DMS79 (cell line): ENCODE results near the gene PCNX4.
A peak's percentile ranks its signal among the peaks of the same experiment; 100 is the strongest.

Experiments used
- DNase-seq: peaks from one replicate; lab custom pipeline; 2025; lab: John Stamatoyannopoulos, UW

PCNX4 gene

DNA sequence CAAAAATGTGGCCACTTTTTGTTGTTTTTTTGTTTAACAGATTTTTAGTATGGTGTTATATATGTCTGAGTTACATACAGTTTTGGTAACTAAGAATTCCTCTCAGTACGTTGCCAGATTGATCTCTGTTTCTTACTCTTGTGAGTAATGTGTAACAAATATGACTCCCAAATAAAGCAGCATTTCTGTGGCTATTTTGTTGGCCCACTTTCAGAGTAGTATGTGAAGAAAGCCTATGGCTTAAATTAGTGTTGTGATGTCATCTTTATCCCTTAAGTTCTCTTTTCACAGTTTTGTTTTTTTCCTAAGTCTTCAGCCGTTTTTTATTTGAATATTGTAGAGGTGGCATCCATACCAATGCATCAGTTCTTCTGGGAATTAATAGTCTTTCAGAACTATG is 10.7 kb downstream of the PCNX4 start:
- DNase-seq: no peak

DNA sequence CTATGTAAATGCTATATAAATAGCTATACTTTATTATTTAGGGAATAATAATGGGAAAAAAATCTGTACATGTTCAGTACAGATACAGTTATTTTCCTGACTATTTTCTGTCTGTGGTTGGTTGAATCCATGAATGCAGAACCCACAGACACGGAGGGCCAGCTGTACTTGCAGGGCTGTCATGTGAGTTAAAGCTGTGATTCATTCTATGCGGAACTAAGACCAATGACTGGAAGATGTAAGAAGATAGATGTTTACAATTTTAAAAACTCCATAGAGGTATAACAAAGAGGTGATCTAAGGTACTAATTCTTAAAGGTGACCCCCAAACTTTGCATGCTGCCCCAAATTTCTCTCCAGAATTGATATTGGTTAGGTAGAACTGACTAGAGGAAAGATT is 14.6 kb downstream of the PCNX4 start:
- DNase-seq: no peak

DNA sequence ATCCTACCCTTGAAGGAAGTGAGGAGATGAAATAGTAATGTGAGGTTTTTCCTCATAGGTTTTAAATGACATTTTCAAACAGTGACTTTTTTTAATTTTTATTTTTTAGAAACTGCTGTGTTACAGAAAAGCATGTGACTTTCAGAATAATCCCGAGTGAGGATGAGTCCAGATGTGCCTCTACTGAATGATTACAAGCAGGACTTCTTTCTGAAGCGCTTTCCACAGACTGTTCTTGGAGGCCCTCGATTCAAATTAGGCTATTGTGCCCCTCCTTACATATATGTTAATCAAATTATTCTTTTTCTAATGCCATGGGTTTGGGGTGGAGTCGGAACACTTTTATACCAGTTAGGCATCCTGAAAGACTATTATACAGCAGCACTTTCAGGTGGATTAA is 15.8 kb downstream of the PCNX4 start:
- DNase-seq: no peak

DNA sequence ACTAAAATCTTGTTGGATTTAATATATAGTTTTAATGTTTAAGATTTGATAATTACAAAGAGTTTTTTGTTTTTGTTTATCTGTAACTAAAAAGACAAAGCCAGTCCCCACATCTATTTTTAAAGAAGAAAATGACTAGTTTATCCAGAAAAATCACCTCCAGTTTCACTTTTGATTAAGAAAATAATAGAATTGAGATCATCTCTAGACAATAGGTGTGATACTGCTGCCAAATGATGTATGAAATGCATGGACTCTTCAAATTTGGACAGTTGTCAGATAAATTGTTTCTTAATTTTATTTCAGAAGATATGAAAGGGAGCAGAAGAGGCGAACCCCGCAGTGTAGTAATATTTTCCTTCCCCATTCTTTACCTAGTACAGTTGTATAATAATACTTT is 20.0 kb downstream of the PCNX4 start:
- DNase-seq: no peak

DNA sequence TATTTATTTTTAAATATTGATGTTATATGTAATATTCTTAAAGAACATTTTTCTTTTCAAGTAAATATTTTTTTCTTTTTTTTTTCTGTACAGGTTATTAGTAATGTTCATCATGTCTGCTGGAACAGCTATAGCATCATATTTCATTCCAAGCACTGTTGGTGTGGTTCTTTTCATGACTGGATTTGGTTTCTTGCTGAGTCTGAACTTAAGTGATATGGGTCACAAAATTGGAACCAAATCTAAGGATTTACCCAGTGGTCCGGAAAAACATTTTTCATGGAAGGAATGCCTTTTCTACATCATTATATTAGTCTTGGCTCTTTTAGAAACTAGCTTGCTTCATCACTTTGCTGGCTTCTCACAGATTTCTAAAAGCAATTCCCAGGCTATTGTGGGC is 23.2 kb downstream of the PCNX4 start:
- DNase-seq: no peak

DNA sequence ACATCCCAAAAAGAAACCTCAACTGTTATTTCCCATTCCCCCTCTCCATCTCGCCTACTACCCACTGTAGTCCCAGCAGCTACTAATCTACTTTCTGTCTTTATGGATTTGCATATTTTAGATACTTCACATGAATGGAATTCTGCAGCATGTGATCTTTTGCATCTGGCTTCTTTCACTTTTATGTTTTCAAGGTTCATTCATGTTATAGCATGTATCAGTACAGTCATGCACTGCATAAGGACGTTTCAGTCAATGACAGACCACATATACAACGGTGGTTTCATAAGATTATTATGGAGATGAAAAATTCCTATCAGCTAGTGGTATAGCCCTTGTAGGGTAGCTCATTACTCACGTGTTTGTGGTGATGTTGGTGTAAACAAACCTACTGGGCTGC is 24.5 kb downstream of the PCNX4 start:
- DNase-seq: no peak

DNA sequence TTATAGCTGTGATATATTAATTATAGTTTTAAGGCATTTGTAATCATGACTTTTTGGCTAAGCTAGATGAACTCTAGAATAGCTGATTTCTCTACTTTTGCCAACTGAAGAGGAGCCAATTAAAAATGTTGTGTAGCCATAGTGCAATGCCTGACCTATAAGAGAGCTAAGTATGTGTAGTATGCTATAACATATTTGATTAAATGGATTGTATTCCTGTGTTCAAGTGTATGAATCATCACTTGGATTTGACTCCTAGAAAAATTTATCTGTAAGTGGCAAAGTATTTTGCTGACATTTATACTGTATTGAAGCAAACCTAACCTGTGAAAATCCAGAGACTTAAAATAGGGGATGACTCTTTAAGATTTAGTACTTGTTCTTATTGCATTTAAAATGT is 34.2 kb downstream of the PCNX4 start:
- DNase-seq: no peak

DNA sequence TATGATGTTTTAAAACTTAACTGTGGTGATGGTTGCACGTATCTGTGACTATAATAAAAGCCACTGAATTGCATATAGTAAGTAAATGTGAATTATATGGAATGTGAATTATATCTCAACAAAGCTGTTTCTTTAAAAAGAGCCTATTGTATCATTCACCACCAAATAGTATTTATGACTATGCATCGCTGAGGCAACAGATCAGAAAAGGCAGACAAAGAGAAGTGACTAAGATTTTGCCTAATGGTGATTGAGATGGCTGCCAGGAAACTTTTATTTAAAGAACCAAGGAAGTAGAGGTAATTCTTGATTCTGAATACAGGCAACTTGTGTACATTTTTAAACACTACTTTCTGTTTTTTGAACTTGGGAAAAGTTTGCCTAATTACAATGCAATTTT is 41.8 kb downstream of the PCNX4 start:
- DNase-seq: no peak

DNA sequence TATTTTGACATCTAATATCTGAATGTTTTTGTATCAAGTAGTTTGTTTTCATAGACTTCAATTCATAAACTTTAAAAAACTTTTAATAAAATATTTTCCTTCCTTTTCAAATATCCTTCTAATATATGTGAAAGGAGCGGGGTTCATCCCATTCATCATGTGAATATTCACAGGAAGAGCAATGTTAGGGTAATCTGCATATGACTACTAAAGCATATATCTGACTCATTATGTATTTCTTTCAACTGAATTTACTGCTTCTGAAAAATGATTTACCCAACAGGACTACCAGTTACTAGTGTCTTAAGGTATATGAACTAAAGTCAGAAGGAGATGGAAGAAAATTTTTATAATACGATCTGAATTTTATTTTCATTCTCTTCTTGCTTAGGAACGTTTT is 43.0 kb downstream of the PCNX4 start:
- no peak for DNase-seq

DNA sequence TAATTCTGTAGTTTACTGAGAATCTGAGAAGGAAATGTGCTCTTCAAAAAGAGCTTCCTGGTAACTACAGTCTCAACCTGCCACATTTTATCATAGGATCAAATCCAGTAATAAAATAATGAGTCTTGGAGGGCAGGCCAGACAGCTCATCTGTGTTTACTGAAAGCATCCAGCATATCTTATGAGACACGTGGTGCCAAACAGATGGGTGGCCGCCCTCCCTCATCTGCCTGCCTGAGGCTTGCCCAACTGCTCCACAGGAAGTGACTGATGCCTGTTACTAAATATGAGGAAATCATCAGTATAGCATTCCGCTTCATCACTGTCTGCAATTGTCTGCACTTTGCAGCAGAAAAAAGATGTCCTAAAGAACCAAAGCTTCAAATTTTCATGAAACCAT is 60.0 kb downstream of the PCNX4 start:
- no peak for DNase-seq

DNA sequence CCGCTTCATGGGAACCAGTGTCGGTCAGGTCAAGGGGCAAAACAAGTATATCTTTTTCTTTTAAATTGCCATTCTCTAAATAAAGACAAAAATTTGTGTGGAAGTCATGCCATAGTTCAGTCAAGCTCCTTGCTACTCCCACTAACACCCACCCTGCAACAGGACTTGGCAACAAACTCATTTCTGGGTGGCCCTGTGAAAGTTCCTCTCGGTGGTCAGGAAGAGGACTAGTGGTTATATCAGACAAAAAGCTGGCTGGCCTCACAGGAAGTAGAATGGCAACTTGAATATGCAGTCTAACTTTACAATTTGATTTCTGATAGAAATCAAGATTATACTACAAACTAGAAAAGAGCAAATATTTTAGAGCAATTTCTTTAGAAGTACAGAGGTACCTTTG is 62.3 kb downstream of the PCNX4 start:
- no peak for DNase-seq

DNA sequence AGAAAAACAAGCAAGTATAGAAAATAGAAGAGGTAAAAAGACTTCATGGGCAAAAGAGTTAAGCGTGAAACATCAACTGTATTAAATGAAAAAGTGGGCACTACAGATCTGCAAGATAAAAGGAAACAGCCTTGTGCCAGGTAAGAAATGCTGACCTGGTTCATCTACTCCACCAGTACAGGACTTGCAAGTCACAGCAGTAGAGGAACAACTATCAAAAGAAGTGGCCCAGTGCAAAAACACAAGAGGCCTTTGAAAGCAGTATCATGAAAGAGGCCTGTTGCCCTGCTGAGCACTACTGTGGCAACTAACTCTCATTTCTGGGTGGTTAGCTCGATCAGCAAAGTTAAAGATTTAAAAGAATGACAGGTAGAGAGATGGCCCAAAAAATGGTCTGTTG is 62.9 kb downstream of the PCNX4 start:
- no peak for DNase-seq

DNA sequence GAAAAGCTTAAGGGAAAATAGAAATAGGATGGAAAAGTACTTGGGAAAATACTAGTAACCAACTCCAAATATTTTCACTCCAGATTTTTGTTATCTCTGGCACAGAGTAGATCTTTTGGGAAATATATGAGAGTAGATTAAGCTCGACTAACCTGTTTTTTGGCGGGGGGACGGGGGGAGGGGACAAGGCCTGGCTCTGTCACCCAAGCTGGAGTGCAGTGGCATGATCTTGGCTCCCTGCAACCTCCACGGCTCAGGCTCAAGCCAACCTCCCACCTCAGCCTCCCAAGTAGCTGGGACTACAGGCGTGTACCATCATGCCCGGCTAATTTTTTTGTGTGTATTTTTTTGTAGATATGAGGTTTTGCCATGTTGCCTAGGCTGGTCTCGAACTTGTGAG is 68.7 kb downstream of the PCNX4 start:
- no peak for DNase-seq

DNA sequence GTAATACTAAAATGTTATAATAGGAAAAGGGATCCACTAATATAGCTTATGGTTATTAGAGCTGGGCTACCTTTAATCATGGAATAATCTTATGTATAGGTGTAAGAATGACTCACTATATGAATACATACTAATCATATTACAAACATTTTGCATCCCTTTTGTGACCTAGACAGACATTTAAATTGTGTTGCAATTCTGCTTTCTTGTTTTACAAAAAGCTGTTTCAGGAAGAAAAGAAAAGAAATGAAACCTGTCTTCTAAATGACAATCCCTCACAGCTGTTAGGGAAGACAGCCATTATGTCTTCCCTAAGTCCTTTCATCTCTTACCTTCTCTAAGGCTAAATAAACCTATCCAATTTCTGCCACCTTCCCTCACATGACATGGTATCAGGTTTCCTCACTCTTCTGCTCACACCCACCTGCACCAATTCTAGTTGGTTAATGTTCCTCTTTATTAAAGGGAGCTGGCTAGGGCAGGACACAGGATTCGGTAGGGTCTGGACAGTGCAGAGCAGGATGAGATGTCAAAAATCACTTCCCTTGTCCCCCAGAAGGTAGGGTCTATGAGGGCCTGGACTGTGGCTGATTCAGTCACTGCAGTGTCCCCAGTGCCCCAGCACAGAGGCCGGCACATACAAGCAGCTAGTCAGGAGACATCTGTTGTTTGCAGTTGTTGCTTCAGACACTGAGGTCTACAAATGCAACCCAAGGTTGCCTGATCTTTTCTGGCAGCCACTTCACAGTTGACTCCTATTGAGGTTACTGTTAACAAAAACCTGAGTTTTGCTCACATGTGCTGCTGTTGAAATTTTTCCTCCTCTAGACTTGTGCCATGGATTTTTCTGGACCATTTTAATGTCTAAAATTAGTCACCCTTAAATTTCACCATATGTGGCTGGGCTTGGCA is 69.7 kb downstream of the PCNX4 start:
- no peak for DNase-seq

DNA sequence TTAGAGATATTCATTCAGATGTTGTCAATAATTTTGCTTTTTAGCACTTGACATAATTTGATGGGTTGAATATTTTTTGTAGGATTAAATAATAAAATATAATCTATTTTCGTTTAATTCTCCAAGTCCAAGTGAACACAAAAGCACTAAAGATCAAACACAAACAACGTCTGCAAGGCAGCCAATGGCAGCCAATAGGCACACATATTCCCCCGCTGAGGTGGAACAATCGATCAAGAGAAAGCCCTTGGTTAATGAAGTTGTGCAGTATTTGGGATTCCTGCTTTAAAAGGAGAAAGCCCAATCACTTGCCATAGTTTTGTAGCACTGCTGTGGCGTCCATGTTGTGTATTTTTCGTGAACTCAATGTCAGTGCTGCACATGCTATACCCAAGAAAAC is 72.0 kb downstream of the PCNX4 start:
- no peak for DNase-seq

DNA sequence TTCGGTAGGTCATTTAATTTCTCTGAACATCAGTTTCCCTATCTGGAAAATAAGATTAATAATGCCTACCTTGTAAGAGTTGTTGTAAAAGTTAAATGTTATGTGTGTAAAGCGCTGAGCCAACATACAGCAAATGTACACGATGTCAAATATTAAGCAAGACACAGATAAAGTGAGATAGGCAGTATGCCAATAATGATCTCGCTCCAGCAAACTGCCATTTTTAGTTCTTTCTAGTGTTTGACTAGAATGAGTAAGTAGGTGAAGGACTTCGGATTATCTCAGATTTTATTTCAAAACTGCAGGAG is 72.6 kb downstream of the PCNX4 start:
- no peak for DNase-seq

DNA sequence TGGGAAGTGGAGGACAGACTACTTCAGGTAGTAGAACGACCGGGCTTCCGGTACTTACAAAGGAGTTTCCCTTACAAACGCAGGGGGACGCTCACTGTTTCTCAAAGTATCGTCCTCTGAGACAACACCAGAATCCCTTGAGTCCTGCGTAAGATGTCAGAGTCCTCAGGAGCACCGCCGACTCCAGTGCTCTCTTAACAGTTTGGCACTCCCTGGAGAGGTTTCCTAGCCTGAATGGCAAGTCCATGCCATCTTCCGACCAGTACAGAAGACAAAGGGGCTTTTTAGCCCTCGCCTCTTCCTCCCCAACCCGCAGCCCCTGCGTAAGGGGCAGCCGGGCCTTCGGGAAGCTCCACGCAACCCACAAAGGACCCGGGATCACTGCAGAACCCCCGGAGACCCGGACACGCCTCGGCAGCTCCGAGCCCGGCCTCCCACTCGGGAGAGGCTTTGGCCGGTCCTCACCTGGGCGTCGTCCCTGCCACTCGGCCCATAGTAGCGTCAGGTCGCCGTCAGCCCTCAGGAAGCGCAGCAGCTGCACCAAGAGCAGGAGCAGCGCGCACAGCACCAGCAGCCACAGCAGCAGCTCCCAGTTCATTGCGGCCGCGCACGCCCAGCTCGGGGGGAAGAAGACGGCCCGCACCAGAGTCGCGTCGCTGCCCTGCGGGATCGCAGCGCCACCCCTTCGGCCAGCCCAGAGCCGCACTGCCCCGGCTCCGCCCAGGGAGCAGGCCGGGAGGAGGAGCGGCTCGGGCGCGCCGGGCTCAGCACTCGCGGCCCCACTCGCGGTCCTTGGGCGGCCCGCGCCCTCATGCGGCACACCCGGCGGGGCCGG is 73.2 kb downstream of the PCNX4 start, which contains the start of gene DHRS7:
TSS of gene DHRS7 (minus strand) at position 687 of the 835 bp plus-strand sequence. CDS start at position 598, 89 bp downstream.
- DNase-seq: peak; percentile 59

DNA sequence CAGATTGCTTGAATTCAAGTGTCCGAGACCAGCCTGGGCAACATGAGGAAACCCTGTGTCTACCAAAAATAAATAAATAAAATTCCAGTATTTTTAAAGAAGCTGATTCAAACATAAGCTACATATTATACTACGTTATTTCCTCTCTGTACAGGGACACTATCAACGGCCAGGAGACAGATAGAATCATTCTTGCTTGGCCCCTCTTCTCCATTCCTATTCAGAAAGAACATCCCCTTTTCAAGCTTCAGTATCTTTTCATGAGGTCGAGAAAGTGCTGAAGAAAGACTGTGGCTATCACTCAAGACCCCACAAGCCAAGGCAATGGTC is 73.8 kb downstream of the PCNX4 start:
- no peak for DNase-seq

DNA sequence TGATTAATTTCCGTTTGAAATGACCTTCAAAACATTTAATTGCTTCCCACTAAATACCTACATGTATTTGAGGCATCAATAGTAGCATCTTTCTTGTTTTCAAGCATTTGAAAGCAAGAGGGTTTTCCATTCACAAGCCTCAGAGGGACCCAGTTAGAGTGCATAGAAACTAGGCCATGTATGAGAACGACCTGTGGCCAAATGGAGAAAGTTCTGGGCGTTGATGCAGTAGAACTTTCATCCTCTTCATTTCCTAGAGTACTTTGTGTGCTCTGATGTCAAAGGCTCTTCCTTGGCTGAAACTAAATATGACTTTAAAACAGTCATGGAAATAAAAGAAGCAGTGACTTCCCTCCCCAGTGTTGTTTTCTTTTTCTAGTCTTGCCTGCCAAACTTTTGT is 74.4 kb downstream of the PCNX4 start:
- no peak for DNase-seq

DNA sequence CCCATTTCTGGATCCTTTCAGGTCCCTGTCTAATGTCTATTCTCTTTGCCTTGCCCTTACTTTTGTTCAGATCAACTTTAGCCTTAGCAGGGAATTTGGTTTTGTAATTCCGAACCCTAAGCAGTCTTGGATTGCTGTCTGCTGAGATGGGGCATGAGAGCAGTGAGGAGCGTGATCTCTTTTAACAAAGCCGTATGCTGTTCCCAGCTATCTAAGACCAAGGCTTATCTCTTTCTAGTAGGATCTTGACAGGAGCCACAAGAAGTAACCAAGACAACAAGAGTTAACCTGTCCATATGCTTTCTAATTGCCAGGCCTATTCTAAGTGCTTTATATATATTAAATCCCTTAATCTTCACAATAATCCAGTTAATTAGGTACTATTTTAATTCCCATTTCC is 78.0 kb downstream of the PCNX4 start:
- DNase-seq: no peak

DNA sequence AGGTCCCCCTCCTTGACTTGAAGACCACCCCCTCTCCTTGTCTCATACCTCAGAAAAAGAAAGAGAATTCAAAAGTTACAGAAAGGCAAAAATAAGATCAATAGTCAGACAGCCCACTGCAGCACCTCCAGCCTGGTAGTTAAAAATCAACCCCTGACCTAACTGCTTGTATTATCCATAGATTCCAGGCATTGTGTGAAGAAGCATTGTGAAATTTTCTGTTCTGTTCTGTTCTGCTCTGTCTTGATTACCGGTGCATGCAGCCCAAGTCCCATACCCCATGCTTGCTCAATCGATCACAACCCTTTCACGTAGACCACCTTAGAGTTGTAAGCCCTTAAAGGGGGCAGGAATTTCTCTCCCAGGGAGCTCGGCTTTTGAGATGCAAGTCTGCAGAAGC is 79.2 kb downstream of the PCNX4 start:
- no peak for DNase-seq

DNA sequence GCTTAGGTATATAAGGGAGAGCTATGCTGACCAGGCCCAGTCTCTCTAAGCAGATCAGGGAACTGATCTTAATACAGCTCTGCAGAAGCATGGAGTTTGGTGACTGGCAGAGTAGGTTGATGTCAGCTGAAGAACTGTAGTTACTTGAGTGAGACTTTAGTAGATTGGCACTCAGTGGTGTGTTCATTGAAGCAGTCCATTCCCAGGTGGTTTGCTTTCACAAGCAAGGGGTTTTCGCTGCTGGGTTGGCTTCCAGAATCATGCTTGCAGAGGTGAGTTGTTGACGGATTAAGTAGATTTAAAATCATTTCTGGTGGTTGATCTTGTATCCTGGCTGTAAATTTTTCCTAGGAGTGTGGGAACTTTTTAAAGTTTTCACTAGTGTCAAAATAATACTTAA is 80.0 kb downstream of the PCNX4 start:
- DNase-seq: no peak
